SK-N-SH treated with all-trans-retinoic acid at 6 μM for 48 hours (cell line): ENCODE results near the gene FAXDC2.
"Not testable (repeated sequence)": the region's sequence is repeated elsewhere in the genome, so short reads cannot be mapped to it uniquely, and the experiment has no call there.

Source experiments
- CREB5 ChIP-seq: fragments of 250-450 bp; sonication (Bioruptor Pico); IDR thresholded peaks from 2 replicates; pipeline ENCODE4 v1.5.1; 2020; ENCODE audit warnings: low read depth, mild to moderate bottlenecking, moderate library complexity
- GLIS3 ChIP-seq: fragments of 250-450 bp; sonication (Bioruptor Pico); IDR thresholded peaks from 2 replicates; pipeline ENCODE4 v1.5.0; 2020; ENCODE audit warnings: mild to moderate bottlenecking, moderate library complexity
- ISL1 ChIP-seq: fragments of 250-450 bp; sonication (Bioruptor Pico); IDR thresholded peaks from 2 replicates; pipeline ENCODE4 v2.1.2; 2022; ENCODE audit warnings: mild to moderate bottlenecking, moderate library complexity
- OSR1 ChIP-seq: fragments of 250-450 bp; sonication (Bioruptor Pico); IDR thresholded peaks from 2 replicates; pipeline ENCODE4 v1.8.0; 2022; ENCODE audit warnings: moderate library complexity, mild to moderate bottlenecking, inconsistent platforms
- POU6F1 ChIP-seq: fragments of 250-450 bp; sonication (Bioruptor Pico); IDR thresholded peaks from 2 replicates; pipeline ENCODE4 v1.8.0; 2021; ENCODE audit warnings: low read depth, mild to moderate bottlenecking, moderate library complexity, borderline replicate concordance
- PPARA ChIP-seq: fragments of 250-450 bp; sonication (Bioruptor Pico); IDR thresholded peaks from 2 replicates; pipeline ENCODE4 v1.5.0; 2020; ENCODE audit warnings: mild to moderate bottlenecking, borderline replicate concordance
- TOX ChIP-seq: fragments of 250-450 bp; sonication (Bioruptor Pico); IDR thresholded peaks from 2 replicates; pipeline ENCODE4 v1.8.0; 2021; ENCODE audit warnings: mild to moderate bottlenecking, moderate library complexity, borderline replicate concordance
- ZC3H10 ChIP-seq: fragments of 250-450 bp; sonication (Bioruptor Pico); IDR thresholded peaks from 2 replicates; pipeline ENCODE4 v1.5.1; 2021; ENCODE audit warnings: mild to moderate bottlenecking, moderate library complexity
- ZFP3 ChIP-seq: fragments of 250-450 bp; sonication (Bioruptor Pico); IDR thresholded peaks from 2 replicates; pipeline ENCODE4 v1.5.0; 2020; ENCODE audit warnings: mild to moderate bottlenecking, moderate library complexity
- ZFP30 ChIP-seq: fragments of 450-650 bp; formaldehyde crosslinking; IDR thresholded peaks from 2 replicates; pipeline ENCODE4 v1.5.0; 2022; ENCODE audit warnings: mild to moderate bottlenecking, moderate library complexity

- not testable (repeated sequence) for TF ChIP-seq ZFP30 (CRISPR knock-in tag); PPARA (CRISPR knock-in tag); ISL1; ZFP3; ZC3H10 (CRISPR knock-in tag); TOX; POU6F1 (CRISPR knock-in tag); CREB5 (CRISPR knock-in tag); GLIS3 (CRISPR knock-in tag); OSR1 (CRISPR knock-in tag)
Measured at GRCh38 chr5:154835701-154836052, 14.7 kb downstream of the FAXDC2 start.
